KOPT-K1 (cell line): ENCODE data around the gene ARHGAP26.

Experiments used
- H3K27ac ChIP-seq: fragments of 200-600 bp; sonication (generic); 2 replicates; pipeline ENCODE4 v1.5.1; 2016; ENCODE audit warnings: antibody characterized with exemption, mild to moderate bottlenecking, low read depth, low read length; ENCODE audit not compliant: poor library complexity, severe bottlenecking
- H3K36me3 ChIP-seq: fragments of 200-600 bp; sonication (generic); 2 replicates; pipeline ENCODE4 v1.5.1; 2017; ENCODE audit warnings: antibody characterized with exemption, mild to moderate bottlenecking, low read length, moderate library complexity; ENCODE audit not compliant: insufficient read depth
- H3K9me3 ChIP-seq: fragments of 200-600 bp; sonication (generic); 2 replicates; pipeline ENCODE4 v1.5.1; 2017; ENCODE audit warnings: antibody characterized with exemption, low read length, mild to moderate bottlenecking; ENCODE audit not compliant: insufficient read depth, poor library complexity, severe bottlenecking

Gene ARHGAP26

GRCh38 chr5:142767911-142768310, 2.3 kb upstream of the ARHGAP26 start:
- Histone ChIP-seq H3K27ac (no peak overlapping the region), H3K36me3 (no peaks in the 10 kb centered on the region), H3K9me3 (no peaks in the 10 kb centered on the region)

DNA sequence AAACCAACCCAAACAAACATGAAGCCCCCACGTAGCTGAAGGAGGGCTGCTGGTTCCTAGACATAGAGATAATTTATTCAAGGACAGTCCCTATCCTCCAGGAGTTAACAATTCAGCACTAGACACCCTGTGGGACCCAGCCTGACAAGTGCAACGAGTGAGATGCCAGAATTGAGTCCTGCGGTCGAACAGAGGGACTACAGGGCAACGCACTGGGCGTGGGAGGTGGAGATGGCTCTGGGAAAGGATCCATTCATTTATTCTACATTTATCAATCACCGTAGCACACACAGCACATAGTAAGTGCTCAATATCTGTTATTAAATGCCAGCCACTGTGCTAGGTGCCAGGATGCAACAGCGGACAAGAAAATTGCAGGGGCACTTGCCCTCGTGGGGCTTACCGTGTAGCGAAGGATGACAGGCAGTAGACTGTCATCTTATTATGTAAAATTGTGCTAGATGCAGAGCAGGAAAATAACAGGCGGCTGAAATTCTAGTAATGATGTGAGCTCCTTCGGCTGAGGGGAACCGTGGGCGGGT, 855 bp upstream of the ARHGAP26 start:
- Histone ChIP-seq H3K9me3 (no peaks in the 10 kb centered on the region), H3K27ac (peak overlapping the region; percentile 59), H3K36me3 (no peaks in the 10 kb centered on the region)

- Histone ChIP-seq H3K27ac (peak overlapping the region; percentile 59), H3K36me3 (no peaks in the 10 kb centered on the region), H3K9me3 (no peaks in the 10 kb centered on the region)
These were observed 753 bp downstream of the ARHGAP26 start for GRCh38 chr5:142770650-142771609.

- Histone ChIP-seq H3K27ac (peak overlapping the region; percentile 59), H3K9me3 (no peaks in the 10 kb centered on the region), H3K36me3 (no peaks in the 10 kb centered on the region)
These were observed 1.5 kb downstream of the ARHGAP26 start for GRCh38 chr5:142771666-142772065.

DNA sequence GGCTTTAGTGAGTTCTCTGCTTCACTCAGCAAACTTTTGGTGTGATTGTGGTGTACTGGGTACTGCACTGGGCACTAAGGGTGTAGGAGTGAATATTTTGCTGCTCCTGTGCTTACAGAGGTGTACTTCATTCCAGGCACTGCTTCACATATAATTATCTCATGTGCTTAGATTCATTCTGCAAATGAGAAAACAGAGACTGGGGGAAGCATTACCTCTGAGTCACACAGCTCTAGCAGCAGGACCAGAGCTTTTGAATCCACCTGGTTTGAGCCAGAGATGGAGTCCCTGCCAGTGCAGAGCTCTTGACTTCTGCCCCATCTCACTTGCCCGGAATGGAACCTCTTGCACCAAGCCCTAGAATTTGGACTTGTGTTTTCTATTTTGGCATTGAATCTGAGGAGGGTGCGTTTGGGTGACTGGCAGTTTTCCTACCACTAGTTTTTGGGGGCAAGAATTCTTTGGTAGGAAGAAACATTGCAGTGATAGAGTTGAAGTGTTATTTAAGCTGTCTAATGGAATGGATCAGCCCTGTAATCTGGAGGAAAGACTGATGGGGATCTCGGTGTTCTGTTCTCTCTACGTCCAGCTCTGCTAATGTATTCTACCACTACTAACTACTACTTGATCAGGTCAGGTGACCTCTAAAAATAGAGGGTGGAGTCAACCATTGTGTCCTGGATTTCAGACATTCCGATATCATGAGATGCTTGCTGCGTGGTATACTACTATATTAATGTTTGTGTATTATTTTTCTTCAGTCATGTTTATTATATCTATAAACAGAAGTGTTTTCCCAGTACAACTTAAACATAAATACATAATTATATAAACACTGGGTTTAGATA, 2.5 kb downstream of the ARHGAP26 start:
- H3K36me3 ChIP-seq = no peaks in the 10 kb centered on the region
- no peaks in the 10 kb centered on the region for H3K9me3 ChIP-seq
- H3K27ac ChIP-seq = no peak overlapping the region

DNA sequence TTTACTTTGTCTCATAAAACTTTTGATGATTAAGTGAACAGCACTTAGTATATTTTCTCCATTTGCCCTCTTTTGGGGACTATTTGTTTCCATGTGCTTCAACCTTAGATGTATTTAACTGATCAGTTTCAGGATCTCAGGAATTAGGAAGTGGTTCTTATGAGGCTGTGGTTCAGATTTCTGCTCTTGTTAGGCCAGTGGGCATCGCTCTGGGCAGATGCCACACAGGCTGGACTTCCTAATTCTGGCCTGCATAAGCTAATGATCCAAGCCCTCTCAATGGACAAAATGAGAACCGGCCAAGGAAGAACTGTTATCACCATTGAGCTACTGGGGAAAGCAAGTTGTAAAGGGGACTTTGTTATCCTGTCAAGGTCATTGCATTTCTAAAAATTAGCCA, 6.9 kb downstream of the ARHGAP26 start:
- H3K9me3 ChIP-seq = no peaks in the 10 kb centered on the region
- H3K36me3 ChIP-seq = no peaks in the 10 kb centered on the region
- H3K27ac ChIP-seq = no peak overlapping the region

GRCh38 chr5:142777850-142778249, 7.7 kb downstream of the ARHGAP26 start:
- no peaks in the 10 kb centered on the region for H3K9me3 ChIP-seq
- H3K36me3 ChIP-seq = no peaks in the 10 kb centered on the region
- H3K27ac ChIP-seq = no peak overlapping the region

GRCh38 chr5:142779163-142779840, 9.1 kb downstream of the ARHGAP26 start:
- no peak overlapping the region for H3K27ac ChIP-seq
- no peaks in the 10 kb centered on the region for H3K36me3 ChIP-seq
- H3K9me3 ChIP-seq = no peaks in the 10 kb centered on the region

- Histone ChIP-seq H3K36me3 (no peaks in the 10 kb centered on the region), H3K27ac (no peak overlapping the region), H3K9me3 (no peaks in the 10 kb centered on the region)
These were observed 10.7 kb downstream of the ARHGAP26 start for GRCh38 chr5:142780871-142781270.

- no peaks in the 10 kb centered on the region for H3K9me3 ChIP-seq
- no peaks in the 10 kb centered on the region for H3K36me3 ChIP-seq
- peak overlapping the region; percentile 39 for H3K27ac ChIP-seq
These were observed 12.9 kb downstream of the ARHGAP26 start for GRCh38 chr5:142782976-142783530.

GRCh38 chr5:142783601-142784341, 13.6 kb downstream of the ARHGAP26 start:
- Histone ChIP-seq H3K27ac (peak overlapping the region; percentile 39), H3K9me3 (no peaks in the 10 kb centered on the region), H3K36me3 (no peaks in the 10 kb centered on the region)

- Histone ChIP-seq H3K9me3 (no peaks in the 10 kb centered on the region), H3K27ac (no peak overlapping the region), H3K36me3 (no peaks in the 10 kb centered on the region)
These were observed 14.3 kb downstream of the ARHGAP26 start for GRCh38 chr5:142784401-142784955.

DNA sequence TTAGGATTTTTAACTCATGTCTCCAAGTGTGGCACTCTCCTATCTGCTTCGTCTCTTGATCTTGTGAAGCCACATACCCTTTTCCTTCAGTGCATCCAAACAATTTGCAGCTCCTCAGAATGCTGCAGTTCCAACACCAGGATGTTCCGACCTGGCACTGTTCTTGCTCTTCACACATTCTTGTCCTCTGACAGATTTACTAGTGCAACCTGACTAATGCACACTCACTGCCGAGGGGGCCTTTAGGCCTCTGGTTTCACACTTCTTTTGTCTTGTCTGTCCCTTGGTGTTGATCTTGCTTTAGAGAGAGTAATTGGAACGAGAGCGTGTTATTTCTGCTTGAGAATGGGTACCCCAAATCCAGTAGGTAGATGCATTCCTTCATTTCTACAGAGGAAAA, 15.0 kb downstream of the ARHGAP26 start:
- Histone ChIP-seq H3K27ac (no peak overlapping the region), H3K9me3 (no peaks in the 10 kb centered on the region), H3K36me3 (no peaks in the 10 kb centered on the region)

DNA sequence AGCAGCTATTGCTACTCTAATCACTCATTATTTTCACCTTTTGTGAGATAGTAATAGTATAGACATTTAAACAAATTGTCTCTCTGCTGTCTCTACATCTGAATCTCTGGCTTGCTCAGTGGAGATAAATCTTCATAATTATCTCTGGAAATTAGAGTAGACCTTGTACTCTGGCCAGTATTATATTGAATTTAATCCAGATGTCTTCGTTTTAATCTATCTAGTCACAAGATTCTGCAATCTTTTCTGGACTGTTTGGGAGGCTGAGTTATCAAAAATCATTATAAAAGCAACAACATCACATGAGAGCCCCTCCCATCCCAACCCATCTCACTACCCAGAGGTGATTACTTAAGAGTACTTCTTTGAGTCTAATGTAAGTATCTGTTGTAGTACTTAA, 19.0 kb downstream of the ARHGAP26 start:
- H3K9me3 ChIP-seq = no peaks in the 10 kb centered on the region
- H3K27ac ChIP-seq = no peak overlapping the region
- no peaks in the 10 kb centered on the region for H3K36me3 ChIP-seq
